Measurements from ENCODE around the gene ACTL8.

DNA sequence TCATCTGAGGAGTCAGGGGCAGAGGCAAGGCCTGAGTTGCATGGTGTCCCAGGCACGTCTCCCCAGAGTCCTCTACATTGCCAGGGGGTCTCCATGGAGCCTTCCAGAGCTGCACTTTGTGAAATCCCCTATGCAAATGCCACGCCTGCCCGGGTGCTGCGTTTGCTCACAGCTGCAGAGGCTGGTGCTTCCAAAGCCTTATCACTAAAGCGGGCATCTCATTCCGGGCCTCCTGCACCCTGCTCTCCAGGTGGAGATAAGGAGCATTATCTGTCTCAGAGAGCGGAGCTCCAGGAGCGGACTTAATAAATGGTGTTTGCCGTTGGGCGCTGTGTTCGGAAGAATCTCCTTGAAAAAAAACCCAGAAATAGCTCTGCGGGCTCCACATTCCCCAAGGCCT, 25.9 kb upstream of the ACTL8 start:
- TF ChIP-seq, protein P1, sequence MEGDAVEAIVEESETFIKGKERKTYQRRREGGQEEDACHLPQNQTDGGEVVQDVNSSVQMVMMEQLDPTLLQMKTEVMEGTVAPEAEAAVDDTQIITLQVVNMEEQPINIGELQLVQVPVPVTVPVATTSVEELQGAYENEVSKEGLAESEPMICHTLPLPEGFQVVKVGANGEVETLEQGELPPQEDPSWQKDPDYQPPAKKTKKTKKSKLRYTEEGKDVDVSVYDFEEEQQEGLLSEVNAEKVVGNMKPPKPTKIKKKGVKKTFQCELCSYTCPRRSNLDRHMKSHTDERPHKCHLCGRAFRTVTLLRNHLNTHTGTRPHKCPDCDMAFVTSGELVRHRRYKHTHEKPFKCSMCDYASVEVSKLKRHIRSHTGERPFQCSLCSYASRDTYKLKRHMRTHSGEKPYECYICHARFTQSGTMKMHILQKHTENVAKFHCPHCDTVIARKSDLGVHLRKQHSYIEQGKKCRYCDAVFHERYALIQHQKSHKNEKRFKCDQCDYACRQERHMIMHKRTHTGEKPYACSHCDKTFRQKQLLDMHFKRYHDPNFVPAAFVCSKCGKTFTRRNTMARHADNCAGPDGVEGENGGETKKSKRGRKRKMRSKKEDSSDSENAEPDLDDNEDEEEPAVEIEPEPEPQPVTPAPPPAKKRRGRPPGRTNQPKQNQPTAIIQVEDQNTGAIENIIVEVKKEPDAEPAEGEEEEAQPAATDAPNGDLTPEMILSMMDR (IDR thresholded peaks at IDR 0.05 in 4 of 5, conservative IDR thresholded peaks at IDR 0.05 in 1 of 5), result no peak
- TF ChIP-seq POLR2A (IDR thresholded peaks at IDR 0.05), result no peak
